ENCODE results near the gene FAM237B. TPM values are rescaled to one million over a fixed set of nuclear protein-coding genes. Genes with fewer than 3 reads are reported as not detected.

FAM237B gene
- total and polyA plus RNA-seq, 7 experiments from 2014 or later = not detected

Other genes starting within 250 kb of the FAM237B start
- under 1 TPM in 1 of 5 experiments, not detected in 4; 0.46 TPM for gene STEAP1, start 166.8 kb downstream of the FAM237B start, total RNA-seq
- not detected for gene STEAP1, start 166.8 kb downstream of the FAM237B start, polyA plus RNA-seq
- gene STEAP2, start 109.6 kb downstream of the FAM237B start, total RNA-seq = under 1 TPM in 1 of 5 experiments, not detected in 4; 0.05 TPM
- not detected for gene STEAP2, start 109.6 kb downstream of the FAM237B start, polyA plus RNA-seq
- gene CFAP69, start 76.1 kb downstream of the FAM237B start, total RNA-seq = under 1 TPM in 2 of 5 experiments, not detected in 3; 0.30 to 0.80 TPM
- gene CFAP69, start 76.1 kb downstream of the FAM237B start, polyA plus RNA-seq = not detected
- 10 to 100 TPM; 21.5 to 51.4 (median 29.8) TPM for gene GTPBP10, start 25.4 kb upstream of the FAM237B start, total RNA-seq
- 10 to 100 TPM; 42.1 to 47.6 TPM for gene GTPBP10, start 25.4 kb upstream of the FAM237B start, polyA plus RNA-seq
- gene CLDN12, start 82.2 kb upstream of the FAM237B start, total RNA-seq = 1 to 10 TPM in 4 of 5 experiments, under 1 TPM in 1; 0.76 to 3.9 (median 2.0) TPM
- gene CLDN12, start 82.2 kb upstream of the FAM237B start, polyA plus RNA-seq = under 1 TPM; 0.41 to 0.56 TPM
- gene PTTG1IP2, start 148.3 kb upstream of the FAM237B start, total RNA-seq = not detected
- gene PTTG1IP2, start 148.3 kb upstream of the FAM237B start, polyA plus RNA-seq = not detected